Small intestine (tissue), 7 donors: ENCODE measurements around the gene PRUNE2. TPM values are rescaled to one million over a fixed set of nuclear protein-coding genes. Genes with fewer than 3 reads are reported as not detected.

ENCODE experiments used
- DNase-seq, 2 donors: peaks; one replicate each; pipeline versions ENCODE4 v3.0.0 to v3.0.0-alpha.2; 2013
- FAIRE-seq: peaks from 2 replicates; lab custom pipeline; 2012; peaks lifted over from hg19 to GRCh38; lab: Jason Lieb, UNC
- H3K27ac ChIP-seq, 3 donors: one replicate each; pipeline ENCODE4 v1.5.1; 2013; ENCODE audit warnings: low read length in 2 of 3, mild to moderate bottlenecking in 2 of 3, control low read depth in 1 of 3, inconsistent platforms in 1 of 3, low read depth in 1 of 3, moderate library complexity in 1 of 3
- H3K27me3 ChIP-seq, 3 donors: one replicate each; pipeline ENCODE4 v1.6.1; 2013; ENCODE audit warnings: low read length in 3 of 3, inconsistent platforms in 1 of 3; ENCODE audit not compliant: control insufficient read depth in 3 of 3, insufficient read depth in 3 of 3
- H3K36me3 ChIP-seq, 3 donors: one replicate each; pipeline ENCODE4 v1.6.1; 2013; ENCODE audit warnings: low read length in 3 of 3, inconsistent platforms in 1 of 3, low read depth in 1 of 3, mild to moderate bottlenecking in 1 of 3, moderate library complexity in 1 of 3; ENCODE audit not compliant: control insufficient read depth in 3 of 3, insufficient read depth in 2 of 3
- H3K4me1 ChIP-seq, 3 donors: one replicate each; pipeline ENCODE4 v1.6.1; 2013; ENCODE audit warnings: low read length in 2 of 3, inconsistent platforms in 1 of 3, low read depth in 1 of 3, mild to moderate bottlenecking in 1 of 3, moderate library complexity in 1 of 3; ENCODE audit not compliant: control insufficient read depth in 3 of 3, insufficient read depth in 2 of 3
- H3K4me3 ChIP-seq, 3 donors: one replicate each; pipeline ENCODE4 v1.5.1; 2013; ENCODE audit warnings: low read length in 3 of 3, control low read depth in 1 of 3, inconsistent platforms in 1 of 3, low read depth in 1 of 3, mild to moderate bottlenecking in 1 of 3, moderate library complexity in 1 of 3
- H3K9me3 ChIP-seq, 2 donors: one replicate each; pipeline ENCODE4 v1.6.1; 2013; ENCODE audit warnings: low read depth in 1 of 2, low read length in 1 of 2; ENCODE audit not compliant: control insufficient read depth in 2 of 2, insufficient read depth in 1 of 2
- WGBS, 3 donors: extraction: QIAGEN DNeasy Blood & Tissue Kit; methylation state at CpG; one replicate each; pipeline ENCODE4 v1.1.7; 2013; 5-methylcytosine and 5-hydroxymethylcytosine counted together
- polyA plus RNA-seq, 4 donors: library from polyadenylated mRNA; stranded (reverse) in 3 of 4; unstranded in 1 of 4; fragments of 200-250 nt in 3 of 4; fragments of 120-200 nt in 1 of 4; gene quantifications; one replicate each; pipeline versions ENCODE4 v1.2.1 to v1.2.3, GENCODE V29; 2013
- donor health status: healthy with polysubstance abuse.
- donor health status: control.
- donor health status: control.
- donor health status: Bipolar disorder and iron deficiency.
- donor health status: healthy.

PRUNE2 gene
- polyA plus RNA-seq, 4 donors = 1.1 to 62.1 (median 7.5) TPM

DNA sequence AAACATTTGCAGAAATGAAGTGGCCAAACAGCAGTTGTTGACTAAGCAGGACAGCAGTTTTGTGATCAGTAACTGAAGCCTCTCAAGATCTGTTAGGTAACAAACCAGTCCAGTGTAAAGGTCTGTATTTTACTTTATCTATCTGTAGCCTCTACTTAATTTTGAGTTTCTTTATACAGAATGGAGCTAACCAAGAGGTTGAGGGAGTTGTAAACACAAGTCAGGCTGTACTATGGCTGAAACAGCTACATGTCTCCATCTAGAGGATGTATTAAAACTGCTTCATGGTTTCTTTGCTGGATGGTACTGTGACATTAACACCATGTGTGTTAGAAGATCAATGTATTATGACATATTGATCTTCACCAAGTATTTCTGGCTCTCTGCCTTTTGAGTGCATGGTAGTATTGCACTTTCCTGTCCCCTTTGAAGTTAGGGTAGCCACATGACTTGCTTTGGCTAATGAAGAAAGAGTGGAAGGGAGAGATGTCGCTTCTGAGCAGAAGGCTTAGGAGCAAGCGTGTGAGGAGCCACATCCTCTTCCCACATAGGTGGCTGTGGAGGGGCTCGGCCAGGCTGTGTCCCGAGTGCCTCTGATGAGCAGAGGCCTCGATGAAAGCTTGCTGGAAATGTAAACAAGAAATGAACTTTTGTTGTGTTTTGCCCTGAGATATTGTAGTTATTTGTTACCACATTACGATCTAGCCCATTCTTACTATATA lies 247.2 kb downstream of the PRUNE2 start:
- Histone ChIP-seq H3K27me3 (no peaks in the 10 kb centered on the region), H3K36me3 (peaks cover 0 to under 1% (median 0%) of the 10 kb centered on the region in 3 donors), H3K4me1 (peaks cover 2 to 7% (median 4%) of the 10 kb centered on the region in 3 donors), H3K27ac (no peak overlapping the region), H3K9me3 (no peaks in the 10 kb centered on the region), H3K4me3 (no peak overlapping the region)
- peak; percentile 53 for FAIRE-seq
- WGBS, 3 donors = 41 to 48% (median 48%) methylated on average over 6 of the region's 6 CpGs
- peak; percentile 75 to 78 for DNase-seq

DNA sequence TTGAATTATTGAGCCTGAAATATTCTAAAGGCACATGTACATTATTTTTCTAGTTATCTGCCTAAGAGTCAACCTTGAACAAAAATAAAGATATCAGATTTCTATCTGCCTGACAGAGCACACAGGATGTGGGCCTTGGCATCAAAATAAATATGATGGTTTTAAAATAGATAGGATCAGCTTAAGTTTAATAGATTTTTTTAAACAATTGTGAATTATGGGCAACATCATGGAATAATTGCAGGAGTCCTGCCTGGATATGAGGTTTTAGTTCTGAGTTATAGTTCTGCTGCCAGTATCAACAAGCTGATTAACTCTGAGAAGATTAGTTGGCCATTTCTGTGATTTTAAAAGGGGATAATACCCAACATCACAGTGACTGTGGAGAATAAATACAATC lies 248.6 kb downstream of the PRUNE2 start:
- H3K27ac ChIP-seq = no peak overlapping the region
- H3K36me3 ChIP-seq = peaks cover 0 to 1% (median 0%) of the 10 kb centered on the region in 3 donors
- peaks cover 2 to 7% (median 4%) of the 10 kb centered on the region in 3 donors for H3K4me1 ChIP-seq
- FAIRE-seq = no peak
- no peaks in the 10 kb centered on the region for H3K9me3 ChIP-seq
- no peak for DNase-seq
- H3K27me3 ChIP-seq = no peaks in the 10 kb centered on the region
- no peak overlapping the region for H3K4me3 ChIP-seq

DNA sequence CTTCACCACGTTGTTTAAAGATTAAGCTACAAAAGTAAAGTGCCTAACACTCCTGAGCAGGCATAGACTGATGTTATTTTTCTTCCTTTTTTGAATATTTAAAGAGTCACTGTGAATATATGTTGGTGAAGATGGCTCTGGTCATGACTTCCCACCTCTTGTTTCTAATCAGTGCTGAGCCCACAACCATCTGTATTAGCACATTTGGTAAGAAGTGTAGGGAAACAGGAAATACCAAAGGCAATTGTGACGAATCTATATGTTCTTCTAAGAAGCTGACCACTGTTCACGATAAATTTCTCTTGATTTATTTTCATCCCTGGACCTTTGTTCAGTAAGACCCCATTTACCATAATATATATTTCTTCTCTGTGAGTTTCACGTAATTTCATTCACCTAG lies 249.9 kb downstream of the PRUNE2 start:
- H3K27me3 ChIP-seq = no peaks in the 10 kb centered on the region
- DNase-seq (no peak), FAIRE-seq (no peak)
- H3K4me1 ChIP-seq = peaks cover 6 to 13% (median 9%) of the 10 kb centered on the region in 3 donors
- no peaks in the 10 kb centered on the region for H3K9me3 ChIP-seq
- H3K4me3 ChIP-seq = no peak overlapping the region
- peaks cover 0 to 1% (median 0%) of the 10 kb centered on the region in 3 donors for H3K36me3 ChIP-seq
- 69 to 83% (median 80%) methylated on average over 4 of the region's 4 CpGs for whole genome bisulfite sequencing, 3 donors
- H3K27ac ChIP-seq = no peak overlapping the region

DNA sequence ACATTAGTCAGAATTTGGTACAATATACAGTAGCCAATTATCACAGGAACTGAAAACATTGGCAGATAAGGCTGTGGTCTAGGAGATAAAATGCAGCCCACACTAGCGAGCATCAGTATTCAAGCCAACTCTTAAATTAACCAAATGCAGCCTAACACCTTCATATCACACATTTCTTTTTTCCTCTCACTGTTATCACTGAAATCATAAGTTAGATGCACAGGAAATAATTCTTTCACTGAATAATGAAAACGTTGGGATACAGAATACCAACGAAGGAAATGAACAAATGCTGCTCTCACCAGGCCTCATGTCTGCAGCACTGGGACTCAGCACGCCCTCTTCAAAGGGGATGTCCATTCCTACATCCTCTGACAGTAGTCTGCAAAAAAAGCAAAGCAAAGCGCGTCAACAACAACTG lies 250.8 kb downstream of the PRUNE2 start:
- H3K36me3 ChIP-seq = peaks cover 0 to 1% (median 0%) of the 10 kb centered on the region in 3 donors
- DNase-seq (no peak), FAIRE-seq (no peak)
- peaks cover 8 to 20% (median 13%) of the 10 kb centered on the region in 3 donors for H3K4me1 ChIP-seq
- H3K27me3 ChIP-seq = no peaks in the 10 kb centered on the region
- WGBS, 3 donors = 62 to 84% (median 65%) methylated on average over 6 of the region's 6 CpGs
- H3K4me3 ChIP-seq = no peak overlapping the region
- H3K9me3 ChIP-seq = no peaks in the 10 kb centered on the region
- H3K27ac ChIP-seq = no peak overlapping the region

DNA sequence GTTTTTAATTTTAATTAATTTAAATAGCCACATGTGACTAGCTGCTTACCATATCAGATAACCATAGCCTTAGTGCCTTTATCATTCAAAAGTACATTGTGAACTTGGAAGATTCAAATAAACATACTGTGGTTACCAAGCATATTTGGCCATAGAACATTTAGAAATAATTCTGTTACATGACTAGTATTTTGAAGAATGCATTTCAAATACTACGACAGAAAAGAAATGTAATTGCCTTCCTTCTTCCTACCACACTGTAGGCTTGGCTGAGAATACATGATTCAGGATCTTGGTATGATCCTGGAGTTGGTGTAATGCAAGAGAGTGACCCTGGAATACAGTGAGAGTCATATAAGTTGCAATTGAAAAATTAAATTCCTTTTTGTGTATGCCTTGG lies 251.3 kb downstream of the PRUNE2 start:
- Histone ChIP-seq H3K36me3 (peaks cover 0 to 1% (median 0%) of the 10 kb centered on the region in 3 donors), H3K9me3 (no peaks in the 10 kb centered on the region), H3K4me3 (no peak overlapping the region), H3K4me1 (peaks cover 8 to 20% (median 13%) of the 10 kb centered on the region in 3 donors), H3K27ac (no peak overlapping the region), H3K27me3 (no peaks in the 10 kb centered on the region)
- no peak for FAIRE-seq
- 72 to 94% (median 85%) methylated on average over 1 of the region's 1 CpG for WGBS, 3 donors
- no peak for DNase-seq

DNA sequence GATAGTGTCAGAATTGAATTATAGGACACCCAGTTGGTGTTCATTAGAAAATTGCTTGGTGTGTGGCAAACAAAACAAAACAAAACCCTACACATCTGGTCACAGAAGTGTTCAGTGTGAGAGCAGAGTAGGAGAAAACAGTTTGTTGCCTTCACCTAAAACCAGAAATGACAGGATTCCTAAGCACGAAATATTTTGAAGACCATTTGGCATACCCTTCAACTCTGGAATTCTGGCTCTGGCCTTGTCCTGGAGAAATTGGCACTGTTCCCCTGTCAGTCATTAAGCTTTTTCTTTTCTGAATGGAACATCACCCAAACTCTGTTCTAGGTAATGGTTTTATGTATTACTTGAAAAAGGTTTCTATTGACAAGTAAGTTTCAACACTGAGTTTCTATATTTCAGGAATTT lies 251.9 kb downstream of the PRUNE2 start:
- H3K4me1 ChIP-seq = peaks cover 8 to 20% (median 13%) of the 10 kb centered on the region in 3 donors
- peaks cover 0 to 2% (median 1%) of the 10 kb centered on the region in 3 donors for H3K36me3 ChIP-seq
- FAIRE-seq (no peak), DNase-seq (no peak)
- 70 to 92% (median 75%) methylated on average over 1 of the region's 1 CpG for WGBS, 3 donors
- no peaks in the 10 kb centered on the region for H3K27me3 ChIP-seq
- no peak overlapping the region for H3K4me3 ChIP-seq
- no peaks in the 10 kb centered on the region for H3K9me3 ChIP-seq
- H3K27ac ChIP-seq = peak overlapping the region in 1 of 3 donors; percentile 11

DNA sequence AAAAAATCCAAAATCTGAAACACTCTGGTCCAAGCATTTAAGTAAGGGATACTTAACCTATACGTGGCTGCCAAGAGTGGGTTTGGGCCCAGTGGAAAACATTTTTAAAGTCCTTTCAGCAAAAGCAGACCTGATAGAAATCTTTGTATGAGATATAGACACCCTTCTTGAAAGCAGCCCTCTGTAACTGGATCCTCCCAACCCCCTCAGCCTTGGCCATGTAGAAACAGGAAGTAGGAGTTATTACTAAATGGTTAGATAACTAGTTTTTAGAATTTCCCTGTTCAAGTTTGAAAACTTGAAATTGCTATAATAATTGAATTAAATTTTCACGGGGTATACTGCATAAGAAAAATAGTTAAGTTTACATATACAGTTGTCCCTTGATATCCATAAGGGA lies 253.0 kb downstream of the PRUNE2 start:
- 58 to 86% (median 79%) methylated on average over 2 of the region's 2 CpGs for WGBS, 3 donors
- DNase-seq = no peak
- no peaks in the 10 kb centered on the region for H3K9me3 ChIP-seq
- H3K36me3 ChIP-seq = peaks cover 0 to 2% (median 1%) of the 10 kb centered on the region in 3 donors
- no peaks in the 10 kb centered on the region for H3K27me3 ChIP-seq
- H3K4me3 ChIP-seq = no peak overlapping the region
- no peak overlapping the region for H3K27ac ChIP-seq
- peaks cover 8 to 16% (median 13%) of the 10 kb centered on the region in 3 donors for H3K4me1 ChIP-seq
- FAIRE-seq = no peak

DNA sequence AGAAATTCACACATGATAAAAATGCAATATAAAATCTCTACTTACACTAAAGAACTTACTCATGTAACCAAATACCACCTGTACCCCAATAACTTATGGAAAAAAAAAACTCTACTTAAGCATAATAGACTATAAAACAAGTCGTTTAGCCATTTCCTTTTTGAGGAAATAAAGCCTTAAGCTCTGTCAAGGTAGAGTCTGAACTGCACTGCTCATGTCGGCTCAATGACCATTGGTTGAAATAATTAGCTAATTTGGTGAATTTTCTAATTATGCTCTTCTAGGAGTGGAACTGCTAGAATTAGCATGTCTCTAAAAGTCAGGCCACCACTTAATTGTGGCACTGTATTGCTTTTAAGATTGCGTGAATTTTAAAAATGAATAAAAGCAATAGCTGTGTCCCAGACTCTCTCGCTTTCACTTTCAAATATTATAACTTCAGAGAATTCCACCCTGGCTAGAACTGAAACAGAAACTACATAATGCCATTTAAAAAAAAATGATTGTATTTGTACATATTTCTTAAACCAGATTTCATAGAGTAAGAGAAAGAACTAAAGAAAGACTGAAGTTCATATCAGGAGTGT lies 254.7 kb downstream of the PRUNE2 start:
- peak; percentile 50 to 64 for DNase-seq
- Histone ChIP-seq H3K27ac (peak overlapping the region; percentile 30 to 77 (median 74)), H3K4me1 (peaks cover 3 to 18% (median 11%) of the 10 kb centered on the region in 3 donors), H3K9me3 (no peaks in the 10 kb centered on the region), H3K4me3 (peak overlapping the region in 1 of 3 donors; percentile 31), H3K27me3 (no peaks in the 10 kb centered on the region), H3K36me3 (peaks cover 0 to 13% (median 1%) of the 10 kb centered on the region in 3 donors)
- 6 to 11% (median 8%) methylated on average over 4 of the region's 4 CpGs for WGBS, 3 donors
- peak; percentile 71 for FAIRE-seq
